ENCODE data around the gene CPS1. TPM values are rescaled to one million over a fixed set of nuclear protein-coding genes. Genes with fewer than 3 reads are reported as not detected.

CPS1 gene
- total and polyA plus RNA-seq, 2 of the 4 experiments (the other 2 are of a cell fraction): 5.4 to 20.1 TPM

GRCh38 chr2:210623506-210623905, 67.1 kb downstream of the CPS1 start:
- Histone ChIP-seq H3K36me3 (ENCODE audit: control insufficient read depth, insufficient read depth, low read length) (no peaks in the 10 kb centered on the region), H3K4me1 (ENCODE audit: control insufficient read depth, insufficient read depth, low read length) (peaks cover 2% of the 10 kb centered on the region; the same call in 1 of the 2 replicates), H4K8ac (ENCODE audit: low read depth in 2 of 2, low read length in 2 of 2) (no peak overlapping the region), H3K27me3 (ENCODE audit: control insufficient read depth, insufficient read depth, low read length) (no peaks in the 10 kb centered on the region), H3K9me3 (ENCODE audit: control insufficient read depth, insufficient read depth, low read length) (no peaks in the 10 kb centered on the region), H4K91ac (ENCODE audit: insufficient read depth, low read depth, low read length) (no peak overlapping the region), H3K4me2 (ENCODE audit: low read depth, low read length) (no peak overlapping the region), H3K4me3 (ENCODE audit: insufficient read depth, low read depth, low read length) (no peak overlapping the region), H4K20me1 (ENCODE audit: insufficient read depth, low read length) (no peaks in the 10 kb centered on the region), H3K27ac (ENCODE audit: insufficient read depth, low read length) (no peak overlapping the region), H3K18ac (ENCODE audit: low read depth, low read length) (no peak overlapping the region), H3K56ac (ENCODE audit: extremely low read depth, insufficient read depth, low read length) (no peak overlapping the region), H2AFZ (replicated peaks; ENCODE audit: low read length, poor library complexity) (no peak overlapping the region), H4K5ac (ENCODE audit: low read depth, low read length) (no peak overlapping the region), H2BK120ac (ENCODE audit: low read depth, low read length) (no peak overlapping the region), H3K9me1 (ENCODE audit: insufficient read depth, low read length) (no peaks in the 10 kb centered on the region; the same call in 1 of the 2 replicates), H2AK9ac (replicated peaks; ENCODE audit: low read depth, low read length, poor library complexity) (no peak overlapping the region), H3K79me1 (ENCODE audit: low read depth in 1 of 2, low read length in 2 of 2) (no peaks in the 10 kb centered on the region), H2BK15ac (ENCODE audit: low read depth, low read length) (no peak overlapping the region), H3K23ac (ENCODE audit: low read depth, low read length) (no peak overlapping the region), H2AK5ac (ENCODE audit: low read depth, low read length) (no peak overlapping the region), H3K14ac (replicated peaks; ENCODE audit: low read depth, low read length) (no peak overlapping the region), H2BK20ac (ENCODE audit: low read depth, low read length) (no peak overlapping the region), H3K4ac (ENCODE audit: low read depth, low read length) (no peak overlapping the region), H3K9ac (ENCODE audit: low read depth, low read length) (no peak overlapping the region), H2BK5ac (ENCODE audit: low read depth, low read length, poor library complexity, severe bottlenecking) (no peak overlapping the region)
- ATAC-seq (ENCODE audit: low read depth) (no peak), DNase-seq (no peak)
- no peak for TF ChIP-seq SMC3 (IDR thresholded peaks at IDR 0.05; ENCODE audit: low read depth, low read length)
- no peak for TF ChIP-seq CHD1 (IDR thresholded peaks at IDR 0.05; ENCODE audit: low read depth, low read length)
- TF ChIP-seq ELK1 (IDR thresholded peaks at IDR 0.05; ENCODE audit: borderline replicate concordance, low read depth, low read length): no peak
- TF ChIP-seq FOS (IDR thresholded peaks at IDR 0.05; ENCODE audit: low read depth, low read length): no peak
- TF ChIP-seq NFE2L2 (IDR thresholded peaks at IDR 0.05; ENCODE audit: low read depth, low read length): no peak
- TF ChIP-seq CEBPB (IDR thresholded peaks at IDR 0.05; ENCODE audit: low read depth, low read length): no peak
- TF ChIP-seq, protein P1, sequence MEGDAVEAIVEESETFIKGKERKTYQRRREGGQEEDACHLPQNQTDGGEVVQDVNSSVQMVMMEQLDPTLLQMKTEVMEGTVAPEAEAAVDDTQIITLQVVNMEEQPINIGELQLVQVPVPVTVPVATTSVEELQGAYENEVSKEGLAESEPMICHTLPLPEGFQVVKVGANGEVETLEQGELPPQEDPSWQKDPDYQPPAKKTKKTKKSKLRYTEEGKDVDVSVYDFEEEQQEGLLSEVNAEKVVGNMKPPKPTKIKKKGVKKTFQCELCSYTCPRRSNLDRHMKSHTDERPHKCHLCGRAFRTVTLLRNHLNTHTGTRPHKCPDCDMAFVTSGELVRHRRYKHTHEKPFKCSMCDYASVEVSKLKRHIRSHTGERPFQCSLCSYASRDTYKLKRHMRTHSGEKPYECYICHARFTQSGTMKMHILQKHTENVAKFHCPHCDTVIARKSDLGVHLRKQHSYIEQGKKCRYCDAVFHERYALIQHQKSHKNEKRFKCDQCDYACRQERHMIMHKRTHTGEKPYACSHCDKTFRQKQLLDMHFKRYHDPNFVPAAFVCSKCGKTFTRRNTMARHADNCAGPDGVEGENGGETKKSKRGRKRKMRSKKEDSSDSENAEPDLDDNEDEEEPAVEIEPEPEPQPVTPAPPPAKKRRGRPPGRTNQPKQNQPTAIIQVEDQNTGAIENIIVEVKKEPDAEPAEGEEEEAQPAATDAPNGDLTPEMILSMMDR (conservative IDR thresholded peaks at IDR 0.05; ENCODE audit: low read depth, low read length): no peak
- TF ChIP-seq, protein P2, sequence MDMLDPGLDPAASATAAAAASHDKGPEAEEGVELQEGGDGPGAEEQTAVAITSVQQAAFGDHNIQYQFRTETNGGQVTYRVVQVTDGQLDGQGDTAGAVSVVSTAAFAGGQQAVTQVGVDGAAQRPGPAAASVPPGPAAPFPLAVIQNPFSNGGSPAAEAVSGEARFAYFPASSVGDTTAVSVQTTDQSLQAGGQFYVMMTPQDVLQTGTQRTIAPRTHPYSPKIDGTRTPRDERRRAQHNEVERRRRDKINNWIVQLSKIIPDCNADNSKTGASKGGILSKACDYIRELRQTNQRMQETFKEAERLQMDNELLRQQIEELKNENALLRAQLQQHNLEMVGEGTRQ (IDR thresholded peaks at IDR 0.05; ENCODE audit: low read depth, low read length): no peak
- no peak for TF ChIP-seq POLR2A (IDR thresholded peaks at IDR 0.05; ENCODE audit: low read depth, low read length)
- no peak for TF ChIP-seq RFX5 (IDR thresholded peaks at IDR 0.05; ENCODE audit: low read depth, low read length)
- TF ChIP-seq RCOR1 (IDR thresholded peaks at IDR 0.05; ENCODE audit: insufficient replicate concordance, low read length): no peak
- no peak for TF ChIP-seq BHLHE40 (IDR thresholded peaks at IDR 0.05; ENCODE audit: low read depth, low read length)
- no peak for TF ChIP-seq RAD21 (IDR thresholded peaks at IDR 0.05; ENCODE audit: low read length)
- TF ChIP-seq MAFK (IDR thresholded peaks at IDR 0.05; ENCODE audit: low read depth, low read length): no peak
- no peak for TF ChIP-seq MXI1 (IDR thresholded peaks at IDR 0.05; ENCODE audit: borderline replicate concordance, low read depth, low read length)
- TF ChIP-seq MAZ (IDR thresholded peaks at IDR 0.05; ENCODE audit: borderline replicate concordance, low read depth, low read length): no peak
- BruUV-seq (replicated peaks): no TSS peak
- dilution Hi-C loops (cut with HindIII; ENCODE audit: low sequenced_read_pairs, unreplicated experiment) (no loop called here), intact Hi-C loops (cut with micrococcal nuclease) (no loop called here), in situ Hi-C loops (cut with MboI; ENCODE audit: low sequenced_read_pairs) (loop anchor here (25.0 kb wide), 1 partner anchor 539 kb away; no protein-coding TSS in a partner anchor)
- CTCF ChIA-PET: no interaction called here
- WGBS, 2 experiments (ENCODE audit: extremely low coverage in 2 of 2, insufficient read length in 1 of 2): no CpG with 5 or more reads among the region's 4 CpGs
- POLR2A ChIA-PET (ENCODE audit: unreplicated experiment): no interaction called here

All from IMR-90 (cell line).